HL-60 (cell line): ENCODE results near the gene TMEM135.

Experiments
- GABPA ChIP-seq: IDR thresholded peaks from 2 replicates; pipeline ENCODE4 v1.6.1; 2012; ENCODE audit warnings: low read depth
- POLR2AphosphoS5 ChIP-seq: IDR thresholded peaks from 2 replicates; pipeline ENCODE4 v1.6.1; 2012; ENCODE audit warnings: low read depth
- SPI1 ChIP-seq: IDR thresholded peaks from 2 replicates; pipeline ENCODE4 v1.6.1; 2012; ENCODE audit warnings: low read depth, mild to moderate bottlenecking, borderline replicate concordance
- TF ChIP-seq, protein P1 (sequence below): IDR thresholded peaks from one replicate; pipeline ENCODE4 v1.5.1; 2011; ENCODE audit warnings: low read length, control low read depth, inconsistent platforms; ENCODE audit not compliant: insufficient read depth
- TF ChIP-seq, protein P2 (sequence below): IDR thresholded peaks from 2 replicates; pipeline ENCODE4 v1.6.1; 2012; ENCODE audit warnings: low read depth; ENCODE audit not compliant: insufficient replicate concordance

DNA sequence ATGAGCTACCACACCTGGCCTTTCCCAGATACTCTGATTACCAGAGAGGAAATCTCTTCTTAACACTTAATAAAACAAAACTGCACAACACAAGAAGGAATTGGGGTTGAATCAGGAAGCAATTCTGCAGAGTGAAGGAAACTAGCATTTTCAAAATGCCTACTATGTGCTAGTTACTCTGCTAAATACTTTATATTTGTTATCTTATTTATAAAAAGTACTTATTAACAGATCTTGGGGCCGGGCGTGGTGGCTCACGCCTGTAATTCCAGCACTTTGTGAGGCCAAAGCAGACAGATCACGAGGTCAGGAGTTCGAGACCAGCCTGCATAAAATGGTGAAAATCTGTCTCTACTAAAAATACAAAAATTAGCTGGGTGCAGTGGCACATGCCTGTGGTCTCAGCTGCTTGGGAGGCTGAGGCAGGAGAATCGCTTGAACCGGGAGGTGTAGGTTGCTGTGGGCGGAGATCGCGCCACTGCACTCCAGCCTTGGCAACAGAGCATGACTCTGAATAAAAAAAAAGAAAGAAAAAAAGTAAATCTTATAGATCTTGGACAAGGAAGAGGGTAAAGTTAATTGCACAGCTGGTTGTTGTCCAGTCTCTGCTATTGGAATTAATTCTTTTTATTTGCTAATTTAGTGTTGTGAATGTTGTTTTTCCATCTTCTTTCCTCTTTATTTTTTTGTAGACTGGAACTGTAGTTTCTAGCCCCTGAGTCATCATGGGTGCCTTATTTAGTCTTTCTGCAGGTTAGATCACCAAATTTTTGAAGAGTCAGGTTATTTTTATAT is 22.1 kb downstream of the TMEM135 start:
- TF ChIP-seq, protein P1, sequence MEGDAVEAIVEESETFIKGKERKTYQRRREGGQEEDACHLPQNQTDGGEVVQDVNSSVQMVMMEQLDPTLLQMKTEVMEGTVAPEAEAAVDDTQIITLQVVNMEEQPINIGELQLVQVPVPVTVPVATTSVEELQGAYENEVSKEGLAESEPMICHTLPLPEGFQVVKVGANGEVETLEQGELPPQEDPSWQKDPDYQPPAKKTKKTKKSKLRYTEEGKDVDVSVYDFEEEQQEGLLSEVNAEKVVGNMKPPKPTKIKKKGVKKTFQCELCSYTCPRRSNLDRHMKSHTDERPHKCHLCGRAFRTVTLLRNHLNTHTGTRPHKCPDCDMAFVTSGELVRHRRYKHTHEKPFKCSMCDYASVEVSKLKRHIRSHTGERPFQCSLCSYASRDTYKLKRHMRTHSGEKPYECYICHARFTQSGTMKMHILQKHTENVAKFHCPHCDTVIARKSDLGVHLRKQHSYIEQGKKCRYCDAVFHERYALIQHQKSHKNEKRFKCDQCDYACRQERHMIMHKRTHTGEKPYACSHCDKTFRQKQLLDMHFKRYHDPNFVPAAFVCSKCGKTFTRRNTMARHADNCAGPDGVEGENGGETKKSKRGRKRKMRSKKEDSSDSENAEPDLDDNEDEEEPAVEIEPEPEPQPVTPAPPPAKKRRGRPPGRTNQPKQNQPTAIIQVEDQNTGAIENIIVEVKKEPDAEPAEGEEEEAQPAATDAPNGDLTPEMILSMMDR: no peak
- TF ChIP-seq POLR2AphosphoS5: no peak
- TF ChIP-seq, protein P2, sequence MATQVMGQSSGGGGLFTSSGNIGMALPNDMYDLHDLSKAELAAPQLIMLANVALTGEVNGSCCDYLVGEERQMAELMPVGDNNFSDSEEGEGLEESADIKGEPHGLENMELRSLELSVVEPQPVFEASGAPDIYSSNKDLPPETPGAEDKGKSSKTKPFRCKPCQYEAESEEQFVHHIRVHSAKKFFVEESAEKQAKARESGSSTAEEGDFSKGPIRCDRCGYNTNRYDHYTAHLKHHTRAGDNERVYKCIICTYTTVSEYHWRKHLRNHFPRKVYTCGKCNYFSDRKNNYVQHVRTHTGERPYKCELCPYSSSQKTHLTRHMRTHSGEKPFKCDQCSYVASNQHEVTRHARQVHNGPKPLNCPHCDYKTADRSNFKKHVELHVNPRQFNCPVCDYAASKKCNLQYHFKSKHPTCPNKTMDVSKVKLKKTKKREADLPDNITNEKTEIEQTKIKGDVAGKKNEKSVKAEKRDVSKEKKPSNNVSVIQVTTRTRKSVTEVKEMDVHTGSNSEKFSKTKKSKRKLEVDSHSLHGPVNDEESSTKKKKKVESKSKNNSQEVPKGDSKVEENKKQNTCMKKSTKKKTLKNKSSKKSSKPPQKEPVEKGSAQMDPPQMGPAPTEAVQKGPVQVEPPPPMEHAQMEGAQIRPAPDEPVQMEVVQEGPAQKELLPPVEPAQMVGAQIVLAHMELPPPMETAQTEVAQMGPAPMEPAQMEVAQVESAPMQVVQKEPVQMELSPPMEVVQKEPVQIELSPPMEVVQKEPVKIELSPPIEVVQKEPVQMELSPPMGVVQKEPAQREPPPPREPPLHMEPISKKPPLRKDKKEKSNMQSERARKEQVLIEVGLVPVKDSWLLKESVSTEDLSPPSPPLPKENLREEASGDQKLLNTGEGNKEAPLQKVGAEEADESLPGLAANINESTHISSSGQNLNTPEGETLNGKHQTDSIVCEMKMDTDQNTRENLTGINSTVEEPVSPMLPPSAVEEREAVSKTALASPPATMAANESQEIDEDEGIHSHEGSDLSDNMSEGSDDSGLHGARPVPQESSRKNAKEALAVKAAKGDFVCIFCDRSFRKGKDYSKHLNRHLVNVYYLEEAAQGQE: no peak
- no peak for TF ChIP-seq GABPA
- TF ChIP-seq SPI1: no peak
